Measurements from ENCODE around the gene TEX10.

TEX10 gene

GRCh38 chr9:100295240-100295639 lies 57.5 kb downstream of the TEX10 start:
- H3K27ac ChIP-seq = no peak overlapping the region
- TF ChIP-seq ZFX (IDR thresholded peaks at IDR 0.05; ENCODE audit: borderline replicate concordance) (no peak), CTCF (IDR thresholded peaks at IDR 0.05) (no peak)

- TF ChIP-seq ZFX (IDR thresholded peaks at IDR 0.05; ENCODE audit: borderline replicate concordance) (no peak), CTCF (IDR thresholded peaks at IDR 0.05) (no peak)
- no peak overlapping the region for H3K27ac ChIP-seq
Observed at GRCh38 chr9:100294806-100295205, 57.9 kb downstream of the TEX10 start.

GRCh38 chr9:100294341-100294740 lies 58.4 kb downstream of the TEX10 start:
- no peak for TF ChIP-seq CTCF (IDR thresholded peaks at IDR 0.05)
- TF ChIP-seq ZFX (IDR thresholded peaks at IDR 0.05; ENCODE audit: borderline replicate concordance) = no peak
- no peak overlapping the region for H3K27ac ChIP-seq

GRCh38 chr9:100292414-100292813 lies 60.3 kb downstream of the TEX10 start:
- TF ChIP-seq ZFX (IDR thresholded peaks at IDR 0.05; ENCODE audit: borderline replicate concordance) (no peak), CTCF (IDR thresholded peaks at IDR 0.05) (no peak)
- no peak overlapping the region for H3K27ac ChIP-seq

GRCh38 chr9:100290714-100291113 lies 62.0 kb downstream of the TEX10 start:
- TF ChIP-seq CTCF (IDR thresholded peaks at IDR 0.05) (no peak), ZFX (IDR thresholded peaks at IDR 0.05; ENCODE audit: borderline replicate concordance) (no peak)
- no peak overlapping the region for H3K27ac ChIP-seq

GRCh38 chr9:100287186-100287585 lies 65.6 kb downstream of the TEX10 start:
- no peak overlapping the region for H3K27ac ChIP-seq
- TF ChIP-seq ZFX (IDR thresholded peaks at IDR 0.05; ENCODE audit: borderline replicate concordance) (no peak), CTCF (IDR thresholded peaks at IDR 0.05) (no peak)

GRCh38 chr9:100286257-100286656 lies 66.5 kb downstream of the TEX10 start:
- TF ChIP-seq ZFX (IDR thresholded peaks at IDR 0.05; ENCODE audit: borderline replicate concordance) = no peak
- TF ChIP-seq CTCF (IDR thresholded peaks at IDR 0.05) = no peak
- H3K27ac ChIP-seq = no peak overlapping the region

All from 22Rv1 (cell line).